SH-SY5Y (cell line): ENCODE measurements around the gene EWSR1.

Source experiments
- GATA2 ChIP-seq: IDR thresholded peaks from 2 replicates; pipeline ENCODE4 v1.6.1; 2011; ENCODE audit warnings: mild to moderate bottlenecking, low read depth, low read length
- GATA3 ChIP-seq: IDR thresholded peaks from 2 replicates; pipeline ENCODE4 v1.6.1; 2011; ENCODE audit warnings: low read depth, mild to moderate bottlenecking, low read length, moderate library complexity

- TF ChIP-seq GATA3 (no peak), GATA2 (no peak)
Measured at GRCh38 chr22:29310065-29310862, 42.2 kb downstream of the EWSR1 start.
